Adrenal gland (tissue), 12 donors: ENCODE data around the gene CHIC2. TPM values are rescaled to one million over a fixed set of nuclear protein-coding genes. Genes with fewer than 3 reads are reported as not detected.
A peak's percentile ranks its signal among the peaks of the same experiment; 100 is the strongest.

Experiments used
- DNase-seq, 7 donors: peaks; one replicate each; pipeline ENCODE4 v3.0.0-alpha.2; 2019 to 2020
- H3K27ac ChIP-seq, 5 donors: fragments of 200-600 bp; sonication (generic) in 4 of 5; 1 replicate in 3 of 5; 2 replicates in 2 of 5; pipeline versions ENCODE4 v1.5.1 to v1.8.0; 2016 to 2020; ENCODE audit warnings: mild to moderate bottlenecking in 1 of 5
- H3K27me3 ChIP-seq: fragments of 200-600 bp; 2 replicates; pipeline ENCODE4 v1.8.0; 2021
- H3K36me3 ChIP-seq, 2 donors: fragments of 200-600 bp; replicated peaks in 1 of 2; 1 replicate in 1 of 2; 2 replicates in 1 of 2; pipeline versions ENCODE4 v1.5.1 to v1.8.0; 2018 to 2022
- H3K4me1 ChIP-seq, 2 donors: fragments of 200-600 bp; replicated peaks in 1 of 2; 1 replicate in 1 of 2; 2 replicates in 1 of 2; pipeline versions ENCODE4 v1.5.1 to v1.8.0; 2018 to 2021
- H3K4me3 ChIP-seq, 4 donors: fragments of 200-600 bp; sonication (generic) in 3 of 4; one replicate each; pipeline ENCODE4 v1.5.1; 2016 to 2018
- H3K9me3 ChIP-seq, 3 donors: fragments of 200-600 bp; sonication (generic) in 1 of 3; replicated peaks in 1 of 3; 1 replicate in 2 of 3; 2 replicates in 1 of 3; pipeline versions ENCODE4 v1.5.1 to v1.8.0; 2016 to 2021
- POLR2A ChIP-seq, 2 donors: fragments of 450-650 bp; IDR thresholded peaks; one replicate each; pipeline ENCODE4 v1.6.1; 2017; ENCODE audit warnings: antibody characterized with exemption in 2 of 2, mild to moderate bottlenecking in 2 of 2, moderate library complexity in 1 of 2
- WGBS, 4 donors: extraction: QIAGEN DNeasy Blood & Tissue Kit in 2 of 4; methylation state at CpG; one replicate each; pipeline versions ENCODE4 v1.1.5 to v1.1.7; 2013 to 2017; 5-methylcytosine and 5-hydroxymethylcytosine counted together
- intact Hi-C, 2 donors: fragments of 100-400 bp; cut with DNase I; formaldehyde crosslinking; loops; one replicate each; pipeline versions ENCODE4 v1.14.1 to v1.15.0; 2022 to 2023
- polyA plus RNA-seq, 3 donors: library from polyadenylated mRNA; stranded (reverse); fragments of 200-250 nt in 2 of 3; fragments of 350-450 nt in 1 of 3; fragmentation: Illumina TruSeq in 1 of 3; extraction: RNeasy Lipid Tissue Mini Kit (QIAGEN cat#74804) in 1 of 3; gene quantifications; one replicate each; pipeline ENCODE4 v1.2.3, GENCODE V29; 2013 to 2014
- total RNA-seq, 9 donors: library from RNA; depleted of rRNA in 4 of 9; stranded (reverse); fragments of >200 nt in 4 of 9; fragments of 120-200 nt in 1 of 9; fragmentation: NEBNext Ultra II Directional in 1 of 9; extraction: Animal tissue kit (Norgen Biotek cat#: 25700) in 1 of 9; gene quantifications; one replicate each; pipeline versions ENCODE4 v1.1.0 to v1.2.4, GENCODE V29; 2013 to 2023
- TF ChIP-seq, protein P1 (sequence below), 6 experiments: fragments of 450-650 bp in 4 of 6; fragments of 200-600 bp in 2 of 6; sonication (generic) in 1 of 6; IDR thresholded peaks; 1 replicate in 5 of 6; 2 replicates in 1 of 6; pipeline versions ENCODE4 v1.5.1 to v1.8.0; 2016 to 2021; ENCODE audit warnings: antibody characterized with exemption in 6 of 6, mild to moderate bottlenecking in 2 of 6, moderate library complexity in 1 of 6
- donor health status: healthy with polysubstance abuse.
- donor health status: Bipolar disorder and iron deficiency.
- donor health status: DM: yes; HTN: yes; CAD: no.
- donor health status: DM: no; HTN: no; CAD: no.
- donor health status: DM: no; HTN: no; CAD: no.
- donor health status: DM: yes; HTN: yes; CAD: no.

The CHIC2 gene
- total and polyA plus RNA-seq, 12 donors = 9.7 to 68.0 (median 24.1) TPM

DNA sequence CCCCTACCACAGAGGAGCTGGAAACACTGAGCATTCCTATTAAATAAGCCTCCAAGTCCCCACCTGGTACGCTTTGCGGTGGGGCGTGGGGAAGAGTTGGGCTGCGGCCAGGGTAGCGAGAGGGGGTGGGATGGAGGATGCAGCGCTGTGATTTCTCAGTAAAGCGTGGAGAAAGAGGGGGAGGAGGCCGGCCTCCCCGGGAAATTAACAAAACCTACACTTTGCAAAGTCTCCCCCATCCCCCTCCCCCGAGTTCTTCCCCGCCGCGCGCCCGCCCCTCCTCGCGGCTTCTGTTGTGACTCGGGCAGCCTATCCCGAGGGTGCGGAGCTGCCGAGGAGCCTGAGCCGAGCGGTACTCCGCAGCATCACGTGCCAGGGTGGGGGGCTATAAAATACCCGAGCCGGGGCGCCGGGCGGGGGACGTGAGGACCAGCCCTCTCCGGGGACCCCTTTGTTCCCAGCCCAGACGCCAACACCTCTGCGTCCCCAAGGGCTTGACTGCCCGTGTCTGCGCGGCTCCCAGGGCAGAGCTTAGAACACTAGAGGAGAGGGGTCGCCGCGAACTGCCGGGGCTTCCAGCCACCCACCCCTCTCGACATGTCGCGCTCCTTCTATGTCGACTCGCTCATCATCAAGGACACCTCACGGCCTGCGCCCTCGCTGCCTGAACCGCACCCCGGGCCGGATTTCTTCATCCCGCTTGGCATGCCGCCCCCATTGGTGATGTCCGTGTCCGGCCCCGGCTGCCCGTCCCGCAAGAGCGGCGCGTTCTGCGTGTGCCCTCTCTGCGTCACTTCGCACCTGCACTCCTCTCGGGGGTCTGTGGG is 35.6 kb upstream of the CHIC2 start, which contains the start of gene GSX2:
Gene GSX2, plus strand, starts transcription at position 416 of the 827 bp plus-strand sequence. Its CDS starts 182 bp downstream, at position 598.
- intact Hi-C loops = no loop called here

DNA sequence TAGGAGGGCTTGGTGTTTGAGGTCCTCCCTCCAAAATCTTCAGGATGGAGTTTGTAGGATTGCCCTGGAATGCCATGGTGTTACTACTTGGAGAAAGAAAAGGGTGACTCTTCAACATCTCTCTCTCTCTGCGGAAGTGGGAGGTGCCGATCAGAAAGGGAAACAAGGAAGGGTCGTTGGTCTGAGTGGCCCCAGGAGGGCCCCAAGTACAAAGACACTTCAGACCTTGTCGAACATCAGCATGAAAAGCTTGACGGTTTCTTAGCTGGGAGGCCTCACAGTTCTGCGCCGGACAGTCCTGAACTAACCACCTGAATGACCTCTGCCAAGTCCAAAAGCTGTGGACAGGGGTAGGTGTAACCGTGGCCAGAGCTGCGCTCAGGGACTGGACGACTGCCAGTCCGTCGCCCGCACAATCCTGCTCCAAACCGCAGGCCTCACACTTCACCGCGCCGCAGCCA is 34.9 kb upstream of the CHIC2 start:
- Histone ChIP-seq H3K9me3 (no peaks in the 10 kb centered on the region), H3K27me3 (peaks cover 68% of the 10 kb centered on the region), H3K27ac (no peak overlapping the region), H3K4me1 (peaks cover 20 to 32% of the 10 kb centered on the region in 2 donors), H3K4me3 (peak overlapping the region in 1 of 4 donors; percentile 41), H3K36me3 (no peaks in the 10 kb centered on the region)
- TF ChIP-seq POLR2A (IDR thresholded peaks at IDR 0.05) = no peak
- TF ChIP-seq, protein P1, sequence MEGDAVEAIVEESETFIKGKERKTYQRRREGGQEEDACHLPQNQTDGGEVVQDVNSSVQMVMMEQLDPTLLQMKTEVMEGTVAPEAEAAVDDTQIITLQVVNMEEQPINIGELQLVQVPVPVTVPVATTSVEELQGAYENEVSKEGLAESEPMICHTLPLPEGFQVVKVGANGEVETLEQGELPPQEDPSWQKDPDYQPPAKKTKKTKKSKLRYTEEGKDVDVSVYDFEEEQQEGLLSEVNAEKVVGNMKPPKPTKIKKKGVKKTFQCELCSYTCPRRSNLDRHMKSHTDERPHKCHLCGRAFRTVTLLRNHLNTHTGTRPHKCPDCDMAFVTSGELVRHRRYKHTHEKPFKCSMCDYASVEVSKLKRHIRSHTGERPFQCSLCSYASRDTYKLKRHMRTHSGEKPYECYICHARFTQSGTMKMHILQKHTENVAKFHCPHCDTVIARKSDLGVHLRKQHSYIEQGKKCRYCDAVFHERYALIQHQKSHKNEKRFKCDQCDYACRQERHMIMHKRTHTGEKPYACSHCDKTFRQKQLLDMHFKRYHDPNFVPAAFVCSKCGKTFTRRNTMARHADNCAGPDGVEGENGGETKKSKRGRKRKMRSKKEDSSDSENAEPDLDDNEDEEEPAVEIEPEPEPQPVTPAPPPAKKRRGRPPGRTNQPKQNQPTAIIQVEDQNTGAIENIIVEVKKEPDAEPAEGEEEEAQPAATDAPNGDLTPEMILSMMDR (IDR thresholded peaks at IDR 0.05) = no peak
- intact Hi-C loops = no loop called here
- DNase-seq = no peak
- 0 to 8% (median 4%) methylated on average over 10 to 17 of the region's 17 CpGs for WGBS, 4 donors

More for the DNA sequence above, 35.6 kb upstream of the CHIC2 start, which contains the start of gene GSX2:
- Histone ChIP-seq H3K4me3 (peak within 1 kb of the TSS in 1 of 4 donors; percentile 41), H3K9me3 (no peaks in the 10 kb centered on the region), H3K27ac (no peak within 1 kb of the TSS), H3K4me1 (peaks cover 20 to 32% of the 10 kb centered on the region in 2 donors), H3K36me3 (no peaks in the 10 kb centered on the region), H3K27me3 (peaks cover 64% of the 10 kb centered on the region)
- no peak for TF ChIP-seq POLR2A (IDR thresholded peaks at IDR 0.05)
- TF ChIP-seq, protein P1 (IDR thresholded peaks at IDR 0.05) = no peak
- peak in 1 of 7 donors; percentile 21 for DNase-seq
- WGBS, 4 donors = 1 to 3% (median 2%) methylated on average over 13 to 66 of the region's 66 CpGs

DNA sequence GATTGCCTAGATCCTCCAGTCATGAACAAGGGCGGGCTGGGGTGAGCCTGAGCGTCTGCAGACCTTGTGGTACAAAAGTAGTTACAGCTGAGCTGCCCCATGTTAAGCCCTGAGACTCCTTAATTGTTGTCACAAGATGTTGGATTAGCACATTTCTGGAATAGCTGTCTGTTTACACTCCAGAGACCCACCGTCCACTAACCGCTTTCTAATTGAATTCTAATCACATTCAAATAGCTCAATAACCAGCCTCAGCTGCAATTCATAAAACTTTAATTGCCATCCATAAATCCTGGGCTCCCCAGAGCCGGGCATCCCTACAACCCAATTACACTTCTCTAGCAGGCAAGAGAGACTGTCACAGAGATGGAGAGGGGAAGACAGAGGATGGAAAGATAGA is 34.0 kb upstream of the CHIC2 start:
- Histone ChIP-seq H3K4me1 (peaks cover 20 to 26% of the 10 kb centered on the region in 2 donors), H3K27me3 (peaks cover 61% of the 10 kb centered on the region), H3K27ac (no peak overlapping the region), H3K36me3 (no peaks in the 10 kb centered on the region), H3K4me3 (no peak overlapping the region), H3K9me3 (no peaks in the 10 kb centered on the region)
- WGBS, 4 donors = 18 to 35% (median 29%) methylated on average over 5 of the region's 5 CpGs
- intact Hi-C loops = no loop called here
- TF ChIP-seq POLR2A (IDR thresholded peaks at IDR 0.05) = no peak
- TF ChIP-seq, protein P1 (IDR thresholded peaks at IDR 0.05) = no peak
- no peak for DNase-seq

DNA sequence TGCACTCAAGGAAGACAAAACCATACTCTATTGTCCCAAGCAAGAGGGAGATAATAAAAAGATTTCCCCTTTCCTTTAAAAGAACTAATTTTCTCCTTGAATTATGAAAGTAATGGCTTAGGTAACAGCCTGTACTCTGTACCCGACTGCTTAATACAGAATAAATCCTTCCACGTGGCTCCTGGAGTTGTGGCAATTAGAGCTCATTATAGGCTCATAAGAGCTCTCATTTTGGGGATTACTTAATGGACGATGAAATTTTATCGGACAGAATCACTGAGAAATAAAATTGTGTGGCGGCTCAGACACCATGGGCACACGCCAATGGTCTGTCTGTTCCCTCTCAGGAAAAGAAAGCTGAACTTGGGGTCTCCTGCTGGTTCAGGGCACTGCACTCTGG is 32.7 kb upstream of the CHIC2 start:
- Histone ChIP-seq H3K27ac (no peak overlapping the region), H3K27me3 (peaks cover 53% of the 10 kb centered on the region), H3K4me3 (no peak overlapping the region), H3K36me3 (no peaks in the 10 kb centered on the region), H3K9me3 (no peaks in the 10 kb centered on the region), H3K4me1 (peaks cover 20 to 30% of the 10 kb centered on the region in 2 donors)
- WGBS, 4 donors = 43 to 60% (median 51%) methylated on average over 6 of the region's 6 CpGs
- DNase-seq = no peak
- TF ChIP-seq, protein P1 (IDR thresholded peaks at IDR 0.05) = no peak
- no peak for TF ChIP-seq POLR2A (IDR thresholded peaks at IDR 0.05)
- intact Hi-C loops = no loop called here
